H9 (cell line): ENCODE results near the gene FIGNL2. TPM values are rescaled to one million over a fixed set of nuclear protein-coding genes. Genes with fewer than 3 reads are reported as not detected.

ENCODE experiments used
- DNase-seq: peaks from one replicate; pipeline ENCODE4 v3.0.0-alpha.2; 2017
- H2AFZ ChIP-seq: one replicate; pipeline ENCODE4 v1.6.1; 2013; ENCODE audit warnings: mild to moderate bottlenecking, low read length, control low read depth, moderate library complexity
- H2AK5ac ChIP-seq: 2 replicates; pipeline ENCODE4 v1.6.1; 2013; ENCODE audit warnings: low read length, control low read depth, mixed read lengths; ENCODE audit not compliant: insufficient read length
- H2BK120ac ChIP-seq: one replicate; pipeline ENCODE4 v1.6.1; 2013; ENCODE audit warnings: low read depth, mild to moderate bottlenecking, low read length, control low read depth, inconsistent platforms; ENCODE audit not compliant: poor library complexity, severe bottlenecking
- H2BK12ac ChIP-seq: 2 replicates; pipeline ENCODE4 v1.6.1; 2013; ENCODE audit warnings: low read length, control low read depth, mixed read lengths, low read depth; ENCODE audit not compliant: insufficient read length
- H2BK15ac ChIP-seq: 2 replicates; pipeline ENCODE4 v1.6.1; 2013; ENCODE audit warnings: low read depth, low read length, control low read depth
- H2BK20ac ChIP-seq: one replicate; pipeline ENCODE4 v1.6.1; 2013; ENCODE audit warnings: low read depth, mild to moderate bottlenecking, low read length, control low read depth, inconsistent platforms; ENCODE audit not compliant: poor library complexity, severe bottlenecking
- H2BK5ac ChIP-seq: 2 replicates; pipeline ENCODE4 v1.6.1; 2013; ENCODE audit warnings: low read length, control low read depth, mixed read lengths; ENCODE audit not compliant: insufficient read length
- H3K14ac ChIP-seq: 2 replicates; pipeline ENCODE4 v1.6.1; 2013; ENCODE audit warnings: low read length, control low read depth; ENCODE audit not compliant: insufficient read depth
- H3K18ac ChIP-seq: 2 replicates; pipeline ENCODE4 v1.6.1; 2013; ENCODE audit warnings: low read depth, mild to moderate bottlenecking, mixed read lengths, low read length, control low read depth; ENCODE audit not compliant: insufficient read length
- H3K23ac ChIP-seq: 2 replicates; pipeline ENCODE4 v1.6.1; 2013; ENCODE audit warnings: low read length, control low read depth, mixed read lengths, low read depth; ENCODE audit not compliant: insufficient read length
- H3K23me2 ChIP-seq: 2 replicates; pipeline ENCODE4 v1.6.1; 2013; ENCODE audit warnings: low read depth, mild to moderate bottlenecking, mixed read lengths, low read length, control low read depth; ENCODE audit not compliant: insufficient read length, poor library complexity, severe bottlenecking
- H3K27ac ChIP-seq: 2 replicates; pipeline ENCODE4 v1.5.1; 2013; ENCODE audit warnings: low read length, control low read depth, mixed read lengths, low read depth; ENCODE audit not compliant: insufficient read length
- H3K27me3 ChIP-seq: 2 replicates; pipeline ENCODE4 v1.6.1; 2013; ENCODE audit warnings: low read length, control low read depth, inconsistent platforms; ENCODE audit not compliant: insufficient read depth
- H3K4ac ChIP-seq: 2 replicates; pipeline ENCODE4 v1.6.1; 2013; ENCODE audit warnings: low read depth, mild to moderate bottlenecking, control low read depth, inconsistent platforms, low read length, moderate library complexity
- H3K4me1 ChIP-seq: 2 replicates; pipeline ENCODE4 v1.6.1; 2013; ENCODE audit warnings: low read length, control low read depth, inconsistent platforms; ENCODE audit not compliant: insufficient read depth
- H3K4me2 ChIP-seq: 2 replicates; pipeline ENCODE4 v1.6.1; 2013; ENCODE audit warnings: low read length, control low read depth, mixed read lengths; ENCODE audit not compliant: insufficient read length, insufficient read depth
- H3K56ac ChIP-seq: 2 replicates; pipeline ENCODE4 v1.6.1; 2013; ENCODE audit warnings: low read depth, mild to moderate bottlenecking, mixed read lengths, low read length, control low read depth; ENCODE audit not compliant: insufficient read length
- H3K79me1 ChIP-seq: 2 replicates; pipeline ENCODE4 v1.6.1; 2013; ENCODE audit warnings: low read depth, mild to moderate bottlenecking, moderate library complexity, low read length, control low read depth, inconsistent platforms; ENCODE audit not compliant: insufficient read depth, poor library complexity, severe bottlenecking
- H3K79me2 ChIP-seq: 2 replicates; pipeline ENCODE4 v1.6.1; 2013; ENCODE audit warnings: low read length, control low read depth, inconsistent platforms; ENCODE audit not compliant: insufficient read depth
- H3K9ac ChIP-seq: 2 replicates; pipeline ENCODE4 v1.6.1; 2013; ENCODE audit warnings: low read length, control low read depth, mixed read lengths; ENCODE audit not compliant: insufficient read length; ENCODE audit errors: extremely low read depth
- H3K9me3 ChIP-seq: one replicate; pipeline ENCODE4 v1.6.1; 2013; ENCODE audit warnings: low read depth, low read length, inconsistent platforms; ENCODE audit not compliant: control insufficient read depth
- H3T11ph ChIP-seq: one replicate; pipeline ENCODE4 v1.6.1; 2013; ENCODE audit warnings: mild to moderate bottlenecking, low read length, control low read depth, inconsistent platforms
- H4K20me1 ChIP-seq: one replicate; pipeline ENCODE4 v1.6.1; 2013; ENCODE audit not compliant: control insufficient read depth, insufficient read length, insufficient read depth
- H4K5ac ChIP-seq: 2 replicates; pipeline ENCODE4 v1.6.1; 2013; ENCODE audit warnings: low read depth, mild to moderate bottlenecking, mixed read lengths, low read length, control low read depth; ENCODE audit not compliant: insufficient read length
- H4K8ac ChIP-seq: replicated peaks from 2 replicates; pipeline ENCODE4 v1.6.1; 2013; ENCODE audit warnings: low read length, control low read depth, mixed read lengths, low read depth; ENCODE audit not compliant: insufficient read length
- H4K91ac ChIP-seq: 2 replicates; pipeline ENCODE4 v1.6.1; 2013; ENCODE audit warnings: low read depth, mild to moderate bottlenecking, moderate library complexity, mixed read lengths, low read length, control low read depth; ENCODE audit not compliant: insufficient read length
- H3K27ac Mint-ChIP-seq, 3 experiments: 2 replicates in 2 of 3; 3 replicates in 1 of 3; pipeline ENCODE4 v1.8.0; 2020 to 2021; ENCODE audit warnings: mixed read lengths in 3 of 3, mild to moderate bottlenecking in 1 of 3, moderate library complexity in 1 of 3
- H3K27me3 Mint-ChIP-seq: 2 replicates; pipeline ENCODE4 v1.8.0; 2021; ENCODE audit warnings: low read depth, mild to moderate bottlenecking, moderate library complexity, mixed read lengths
- H3K36me3 Mint-ChIP-seq, 3 experiments: 2 replicates in 2 of 3; 3 replicates in 1 of 3; pipeline ENCODE4 v1.8.0; 2020 to 2021; ENCODE audit warnings: low read depth in 3 of 3, mixed read lengths in 3 of 3; ENCODE audit not compliant: insufficient read depth in 1 of 3
- H3K4me1 Mint-ChIP-seq, 2 experiments: 2 replicates each; pipeline ENCODE4 v1.8.0; 2020; ENCODE audit warnings: mixed read lengths in 2 of 2
- H3K4me3 Mint-ChIP-seq, 2 experiments: 2 replicates in 1 of 2; 3 replicates in 1 of 2; pipeline ENCODE4 v1.8.0; 2020 to 2021; ENCODE audit warnings: mild to moderate bottlenecking in 2 of 2, mixed read lengths in 2 of 2, moderate library complexity in 1 of 2
- H3K9me3 Mint-ChIP-seq, 2 experiments: 2 replicates in 1 of 2; 3 replicates in 1 of 2; pipeline ENCODE4 v1.8.0; 2020; ENCODE audit warnings: mild to moderate bottlenecking in 2 of 2, mixed read lengths in 2 of 2, moderate library complexity in 1 of 2
- CTCF ChIP-seq: fragments of 200-600 bp; sonication (generic); conservative IDR thresholded peaks from 3 replicates; pipeline ENCODE4 v1.8.0; 2021; ENCODE audit warnings: antibody characterized with exemption, mild to moderate bottlenecking
- WGBS: extraction: QIAGEN DNeasy Blood & Tissue Kit; methylation state at CpG from one replicate; pipeline ENCODE4 v1.1.7; 2013; ENCODE audit warnings: missing lambda C conversion rate, low lambda C conversion rate, mixed read lengths; ENCODE audit not compliant: insufficient read length; ENCODE audit errors: extremely low coverage; 5-methylcytosine and 5-hydroxymethylcytosine counted together
- total RNA-seq: library from RNA; stranded (reverse); gene quantifications from 2 replicates; pipeline ENCODE4 v1.2.1, GENCODE V29; 2021

The FIGNL2 gene
- total RNA-seq, 1 experiment from 2014 or later, result 19.7 TPM

- Histone ChIP-seq H4K91ac (no peak overlapping the region), H3K9me3 (no peaks in the 10 kb centered on the region), H2BK5ac (no peak overlapping the region), H3K56ac (no peak overlapping the region), H3K27me3 (peaks cover 6% of the 10 kb centered on the region; the same call in 1 of the 2 replicates), H3K79me2 (no peaks in the 10 kb centered on the region), H3K4me1 (peaks cover 10% of the 10 kb centered on the region; the same call in 1 of the 2 replicates), H3T11ph (no peak overlapping the region), H3K27ac (no peak overlapping the region), H2AFZ (no peak overlapping the region), H4K5ac (no peak overlapping the region), H3K18ac (no peak overlapping the region), H3K14ac (peak overlapping the region; percentile 44), H2BK15ac (no peak overlapping the region), H3K4ac (no peak overlapping the region), H2BK12ac (no peak overlapping the region), H2BK20ac (no peak overlapping the region), H2AK5ac (no peak overlapping the region), H3K79me1 (no peaks in the 10 kb centered on the region), H2BK120ac (no peak overlapping the region), H4K8ac (no peak overlapping the region), H3K23ac (no peak overlapping the region), H4K20me1 (no peaks in the 10 kb centered on the region), H3K4me2 (peak overlapping the region; percentile 69), H3K9ac (no peak overlapping the region), H3K23me2 (peaks cover 13% of the 10 kb centered on the region)
- TF ChIP-seq CTCF, result no peak
- peak overlapping the region; percentile 58 to 79 for H3K4me3 Mint-ChIP-seq
- WGBS, result no CpG with 5 or more reads among the region's 17 CpGs
- peak; percentile 50 for DNase-seq
- peaks cover 54% of the 10 kb centered on the region for H3K27me3 Mint-ChIP-seq
- peaks cover 0 to 2% of the 10 kb centered on the region in 2 experiments; a peak in 2 of 5 replicates for H3K9me3 Mint-ChIP-seq
- peaks cover 59 to 65% of the 10 kb centered on the region in 2 experiments for H3K4me1 Mint-ChIP-seq
- peak overlapping the region; percentile 16 to 95 (median 92); a peak in 6 of 7 replicates for H3K27ac Mint-ChIP-seq
- no peaks in the 10 kb centered on the region for H3K36me3 Mint-ChIP-seq
Observed at GRCh38 chr12:51863363-51863932, 14.9 kb upstream of the FIGNL2 start.
